Measurements from ENCODE around the gene ATP2B1. TPM values are rescaled to one million over a fixed set of nuclear protein-coding genes. Genes with fewer than 3 reads are reported as not detected.

The ATP2B1 gene
- total RNA-seq, 1 experiment from 2014 or later, result 20.6 TPM

GRCh38 chr12:89693639-89694202 is 14.9 kb downstream of the ATP2B1 start:
- no peak overlapping the region for H2BK20ac ChIP-seq (ENCODE audit: low read depth, low read length, poor library complexity, severe bottlenecking)
- no peak overlapping the region for H2AK5ac ChIP-seq (ENCODE audit: insufficient read length, low read length)
- no peak for DNase-seq
- no peak overlapping the region for H3K23ac ChIP-seq (ENCODE audit: insufficient read length, low read depth, low read length)
- H3K9ac ChIP-seq (ENCODE audit: extremely low read depth, insufficient read length, low read length), result no peak overlapping the region
- Mint-ChIP-seq H3K27me3 (ENCODE audit: low read depth) (no peaks in the 10 kb centered on the region), H3K4me3 (no peak overlapping the region), H3K36me3 (ENCODE audit: insufficient read depth in 1 of 3, low read depth in 3 of 3) (no peaks in the 10 kb centered on the region), H3K27ac (no peak overlapping the region), H3K9me3 (no peaks in the 10 kb centered on the region), H3K4me1 (no peaks in the 10 kb centered on the region)
- H3K79me1 ChIP-seq (ENCODE audit: insufficient read depth, low read depth, low read length, poor library complexity, severe bottlenecking), result peaks cover 3% of the 10 kb centered on the region
- H3K4ac ChIP-seq (ENCODE audit: low read depth, low read length), result no peak overlapping the region
- no peak overlapping the region for H3K56ac ChIP-seq (ENCODE audit: insufficient read length, low read depth, low read length)
- no peak overlapping the region for H4K91ac ChIP-seq (ENCODE audit: insufficient read length, low read depth, low read length)
- no CpG with 5 or more reads among the region's 3 CpGs for WGBS (ENCODE audit: extremely low coverage, insufficient read length, low lambda C conversion rate)
- no peak overlapping the region for H3K27ac ChIP-seq (ENCODE audit: insufficient read length, low read depth, low read length)
- no peak overlapping the region for H2BK12ac ChIP-seq (ENCODE audit: insufficient read length, low read depth, low read length)
- no peak overlapping the region for H3K4me2 ChIP-seq (ENCODE audit: insufficient read depth, insufficient read length, low read length)
- no peaks in the 10 kb centered on the region for H4K20me1 ChIP-seq (ENCODE audit: control insufficient read depth, insufficient read depth, insufficient read length)
- no peak overlapping the region for H2BK15ac ChIP-seq (ENCODE audit: low read depth, low read length)
- no peak overlapping the region for H2BK120ac ChIP-seq (ENCODE audit: low read depth, low read length, poor library complexity, severe bottlenecking)
- no peak overlapping the region for H2AFZ ChIP-seq (ENCODE audit: low read length)
- H2BK5ac ChIP-seq (ENCODE audit: insufficient read length, low read length), result no peak overlapping the region
- TF ChIP-seq CTCF (conservative IDR thresholded peaks at IDR 0.05), result no peak
- no peak overlapping the region for H3K18ac ChIP-seq (ENCODE audit: insufficient read length, low read depth, low read length)
- H4K8ac ChIP-seq (replicated peaks; ENCODE audit: insufficient read length, low read depth, low read length), result no peak overlapping the region
- H3K4me1 ChIP-seq (ENCODE audit: insufficient read depth, low read length), result no peaks in the 10 kb centered on the region; the same call in 1 of the 2 replicates
- no peaks in the 10 kb centered on the region for H3K9me3 ChIP-seq (ENCODE audit: control insufficient read depth, low read depth, low read length)
- H3T11ph ChIP-seq (ENCODE audit: low read length), result no peak overlapping the region
- no peaks in the 10 kb centered on the region for H3K23me2 ChIP-seq (ENCODE audit: insufficient read length, low read depth, low read length, poor library complexity, severe bottlenecking)
- no peaks in the 10 kb centered on the region; the same call in 1 of the 2 replicates for H3K79me2 ChIP-seq (ENCODE audit: insufficient read depth, low read length)
- no peaks in the 10 kb centered on the region for H3K27me3 ChIP-seq (ENCODE audit: insufficient read depth, low read length)
- no peak overlapping the region for H3K14ac ChIP-seq (ENCODE audit: insufficient read depth, low read length)
- no peak overlapping the region for H4K5ac ChIP-seq (ENCODE audit: insufficient read length, low read depth, low read length)
